ENCODE measurements around the gene HSPH1.
"Not testable (repeated sequence)": the region's sequence is repeated elsewhere in the genome, so short reads cannot be mapped to it uniquely, and the experiment has no call there.

HSPH1 gene

GRCh38 chr13:31122544-31123260 lies 39.0 kb downstream of the HSPH1 start:
- DNase-seq, result no peak

- DNase-seq, result no peak
Observed at GRCh38 chr13:31122143-31122542, 39.6 kb downstream of the HSPH1 start.

DNA sequence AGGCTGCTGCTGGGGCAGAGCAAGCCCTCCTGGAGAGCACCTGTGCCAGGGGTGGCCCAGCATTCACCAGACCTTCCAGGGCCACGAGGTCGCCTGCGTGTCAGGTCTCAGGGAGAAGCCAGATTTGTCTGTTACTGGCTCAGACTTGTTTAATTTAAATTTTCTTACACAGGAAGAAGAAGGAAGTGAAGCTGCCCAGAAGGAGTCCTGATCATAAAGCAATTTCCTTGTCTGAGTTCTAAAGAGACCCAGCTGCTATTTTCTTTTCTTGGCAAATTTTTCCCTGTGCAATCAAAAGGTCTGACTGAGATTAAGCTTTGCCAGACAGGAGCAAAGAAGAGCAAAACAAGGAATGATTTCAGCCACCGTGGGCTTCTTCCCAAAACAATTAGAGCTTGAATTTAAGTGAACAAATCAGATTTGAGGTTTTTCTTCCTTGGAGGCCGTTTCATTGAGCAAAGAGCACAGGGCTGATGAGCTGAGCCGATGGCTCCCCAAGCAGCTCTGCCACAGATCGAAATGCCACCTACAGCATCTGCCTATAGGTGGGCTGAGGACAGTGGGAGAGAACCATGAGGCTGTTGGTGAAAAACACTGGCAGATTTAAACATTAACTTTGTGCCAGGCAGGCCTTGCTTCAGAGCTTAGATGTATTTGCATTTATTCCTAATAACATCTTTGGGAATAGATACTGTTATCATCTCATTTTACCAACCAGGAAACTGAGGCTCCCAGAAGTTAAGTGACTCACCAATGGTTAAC lies 40.1 kb downstream of the HSPH1 start:
- DNase-seq, result no peak

DNA sequence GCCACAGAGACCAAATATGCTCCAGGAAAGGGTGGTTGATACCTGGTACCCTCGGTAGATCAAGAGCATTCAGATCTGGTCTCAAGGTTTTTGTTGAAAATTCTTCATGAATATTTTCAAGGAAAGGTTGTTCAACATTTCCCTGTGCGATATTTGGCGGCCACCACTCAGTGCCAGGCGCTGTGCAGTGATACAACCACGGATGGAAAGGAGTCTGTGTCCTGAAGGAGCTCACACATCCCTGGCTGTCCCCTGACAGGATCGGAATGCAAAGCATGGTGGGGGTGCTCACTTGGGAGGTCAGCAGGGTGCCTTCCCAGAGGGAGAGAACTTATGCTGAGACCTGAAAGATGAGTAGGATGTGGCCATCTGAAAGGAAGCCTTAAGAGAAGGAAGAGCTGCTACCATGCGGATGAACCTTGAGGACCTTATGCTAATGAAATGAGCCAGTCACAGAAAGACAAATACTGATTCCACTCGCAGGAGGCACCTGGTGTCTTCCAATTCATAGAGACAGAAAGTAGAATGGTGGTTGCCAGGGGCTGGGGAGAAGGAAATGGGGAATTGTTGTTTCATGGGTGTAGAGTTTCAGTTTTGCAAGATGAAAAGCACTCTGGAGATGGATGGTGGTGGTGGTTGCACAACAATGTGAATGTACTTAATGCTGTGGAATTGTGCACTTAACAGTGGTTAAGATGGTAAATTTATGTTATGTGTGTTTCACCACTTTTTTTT lies 41.6 kb downstream of the HSPH1 start:
- DNase-seq, result no peak

GRCh38 chr13:31119526-31119925 lies 42.2 kb downstream of the HSPH1 start:
- no peak for DNase-seq

DNA sequence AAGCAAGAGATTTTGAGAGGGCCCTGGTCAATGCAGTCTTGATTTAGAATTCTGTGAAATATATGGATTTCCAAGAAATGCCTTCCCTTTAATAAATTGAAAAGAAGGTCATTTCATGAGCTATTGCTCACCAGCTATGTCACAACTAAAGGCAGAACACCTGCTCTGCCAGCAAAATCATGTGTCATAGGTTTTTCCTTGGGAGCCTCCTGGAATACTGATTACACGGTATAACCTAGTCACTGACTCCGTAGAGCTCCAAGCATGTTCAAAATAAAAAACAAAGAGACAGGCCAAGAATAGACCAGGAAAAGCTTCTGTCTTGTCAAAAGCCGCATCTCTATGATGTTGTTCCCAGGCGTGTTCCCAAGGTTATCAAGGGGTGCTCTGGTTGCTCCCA lies 45.5 kb downstream of the HSPH1 start:
- no peak for DNase-seq

- DNase-seq, result no peak
Observed at GRCh38 chr13:31115616-31116015, 46.1 kb downstream of the HSPH1 start.

GRCh38 chr13:31114641-31115040 lies 47.1 kb downstream of the HSPH1 start:
- no peak for DNase-seq

GRCh38 chr13:31111136-31111535 lies 50.6 kb downstream of the HSPH1 start:
- DNase-seq, result no peak

GRCh38 chr13:31110617-31111016 lies 51.1 kb downstream of the HSPH1 start:
- DNase-seq, result no peak

- DNase-seq, result no peak
Observed at GRCh38 chr13:31110169-31110568, 51.5 kb downstream of the HSPH1 start.

DNA sequence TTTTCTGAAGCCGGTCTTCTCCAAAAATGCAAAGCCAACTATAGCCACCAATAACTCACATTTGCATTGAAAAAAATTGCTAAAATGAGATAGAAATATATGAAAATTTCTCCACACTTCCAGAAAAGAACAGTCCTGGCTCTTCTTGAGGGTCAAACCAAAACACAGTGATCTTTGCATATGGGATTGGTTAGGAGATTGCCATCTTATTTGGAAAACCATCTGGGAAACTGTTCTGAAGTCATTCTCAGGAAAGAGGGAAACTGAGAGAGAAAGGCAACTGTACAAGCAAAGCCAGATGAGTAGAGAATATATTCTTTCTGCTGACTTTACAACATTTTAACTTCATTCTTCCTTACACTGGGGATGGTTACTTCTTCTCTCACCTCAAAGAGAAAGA lies 54.6 kb downstream of the HSPH1 start:
- no peak for DNase-seq

- DNase-seq, result no peak
Observed at GRCh38 chr13:31105856-31106255, 55.8 kb downstream of the HSPH1 start.

GRCh38 chr13:31105020-31105795 lies 56.5 kb downstream of the HSPH1 start:
- no peak for DNase-seq

DNA sequence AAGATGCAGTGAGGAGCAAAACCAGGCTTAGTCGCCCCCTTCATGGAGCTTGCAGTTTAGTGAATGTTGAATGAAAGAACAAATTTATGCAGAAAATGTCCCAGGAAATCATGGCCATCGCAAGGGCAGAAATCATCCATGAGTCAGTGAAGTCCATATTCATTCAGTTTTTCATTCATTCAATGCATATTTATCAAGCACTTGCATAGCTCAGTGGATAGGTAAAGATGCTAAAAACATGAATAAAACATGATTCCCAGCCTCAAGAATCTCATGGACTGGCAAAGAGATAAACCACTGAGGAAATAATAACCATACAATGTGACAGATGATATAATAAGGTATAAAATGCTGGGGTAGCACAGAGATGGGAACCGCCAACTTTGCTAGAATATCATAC lies 58.8 kb downstream of the HSPH1 start:
- DNase-seq, result no peak

GRCh38 chr13:31101472-31102170 lies 60.1 kb downstream of the HSPH1 start:
- DNase-seq, result no peak

DNA sequence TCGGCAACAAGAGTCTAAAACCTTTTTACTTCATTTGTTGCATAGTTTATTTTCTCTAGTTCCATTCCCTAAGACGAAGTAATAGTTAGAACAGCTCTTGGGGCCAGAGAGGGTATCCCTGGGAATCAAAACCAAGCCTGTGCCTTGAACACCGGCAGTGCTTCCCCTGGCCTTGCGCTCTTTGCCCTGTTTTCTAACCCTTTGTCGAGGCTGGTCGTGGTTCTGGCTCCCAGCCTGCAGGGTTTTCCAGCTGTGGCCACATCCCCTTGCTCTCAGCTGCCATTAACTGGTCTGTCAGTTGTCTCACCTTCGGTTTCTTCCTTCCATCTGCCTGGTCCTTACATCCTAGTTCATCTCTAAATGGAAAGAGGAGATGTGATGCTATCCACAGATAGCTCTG lies 61.0 kb downstream of the HSPH1 start:
- DNase-seq, result no peak

DNA sequence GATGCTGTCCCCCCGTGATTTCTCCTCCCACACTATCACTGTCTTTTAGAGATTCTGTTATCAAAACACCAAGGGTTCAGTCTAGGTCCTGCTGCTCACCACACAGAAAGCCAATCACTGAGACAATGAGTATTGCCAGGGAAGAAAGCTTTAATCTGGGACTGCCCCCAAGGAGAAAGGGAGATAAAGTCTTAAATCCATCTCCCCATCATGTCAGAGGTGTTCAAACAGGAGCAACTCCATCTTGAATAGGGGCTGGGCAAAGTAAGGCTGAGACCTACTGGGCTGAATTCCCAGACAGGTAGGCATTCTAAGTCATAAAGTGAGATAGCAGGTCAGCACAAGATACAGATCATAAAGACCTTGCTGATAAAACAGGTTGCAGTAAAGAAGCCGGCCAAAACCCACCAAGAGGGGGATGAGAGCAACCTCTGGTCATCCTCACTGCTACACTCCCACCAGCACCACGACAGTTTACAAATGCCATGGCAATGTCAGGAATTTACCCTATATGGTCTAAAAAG lies 63.7 kb downstream of the HSPH1 start:
- not testable (repeated sequence) for DNase-seq

DNA sequence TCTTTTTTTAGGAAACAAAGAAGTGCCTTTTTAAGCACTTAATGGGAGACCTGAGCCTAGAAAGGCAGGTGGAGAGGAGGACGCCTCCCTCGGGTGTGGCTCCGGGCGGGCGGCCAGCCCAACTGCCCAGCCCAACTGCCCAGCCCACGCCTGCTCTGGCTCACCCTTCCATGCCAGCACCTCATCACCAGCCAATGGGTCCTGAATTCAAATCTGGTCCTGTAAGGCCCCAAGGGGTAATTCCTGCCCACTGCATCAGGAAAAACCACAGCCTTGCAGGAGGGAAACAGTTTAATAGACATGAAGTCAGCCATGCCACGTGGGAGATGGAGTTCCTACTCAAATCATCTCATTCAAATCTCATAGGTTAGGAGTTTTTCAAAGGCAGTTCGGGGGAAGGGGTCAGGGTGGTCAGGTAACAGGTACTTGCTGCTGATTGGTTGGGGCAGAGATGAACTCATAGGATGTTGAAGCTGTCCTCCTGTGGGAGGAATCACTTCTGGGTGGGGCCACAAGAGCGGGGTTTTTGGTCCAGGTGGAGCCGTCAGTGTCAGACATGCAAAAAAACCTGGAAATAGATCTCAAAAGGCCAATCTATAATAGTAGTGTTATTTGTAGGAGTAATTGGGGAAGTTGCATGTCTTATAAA lies 64.9 kb downstream of the HSPH1 start:
- DNase-seq, result no peak

- no peak for DNase-seq
Observed at GRCh38 chr13:31094331-31095015, 67.2 kb downstream of the HSPH1 start.

All from activated CD4-positive, CD25-positive, alpha-beta regulatory T cell treated with anti-CD3 and anti-CD28 coated beads, Interleukin-2, amount 50 U/mL, for 72 hours (primary cell).